Measurements from ENCODE around the gene ULK1.

The ULK1 gene

GRCh38 chr12:131905081-131905629 is 10.7 kb downstream of the ULK1 start:
- H3K79me2 ChIP-seq (ENCODE audit: insufficient read depth, low read length), result no peaks in the 10 kb centered on the region
- no peaks in the 10 kb centered on the region; the same call in 1 of the 2 replicates for H3K36me3 ChIP-seq (ENCODE audit: insufficient read depth, low read length)
- H3K4me3 ChIP-seq (ENCODE audit: low read depth, low read length, poor library complexity, severe bottlenecking), result no peak overlapping the region
- no peaks in the 10 kb centered on the region for H3K4me1 ChIP-seq (ENCODE audit: insufficient read depth, low read length, severe bottlenecking)
- no peak overlapping the region for H3K9ac ChIP-seq (ENCODE audit: low read length)
- TF ChIP-seq EZH2 (IDR thresholded peaks at IDR 0.05; ENCODE audit: borderline replicate concordance, low read length) (no peak), CTCF (IDR thresholded peaks at IDR 0.05; ENCODE audit: low read length) (no peak)
- no peaks in the 10 kb centered on the region for H4K20me1 ChIP-seq (ENCODE audit: insufficient read depth, low read length)
- no peak overlapping the region for H2AFZ ChIP-seq (ENCODE audit: low read length)
- no peaks in the 10 kb centered on the region for H3K27me3 ChIP-seq (ENCODE audit: insufficient read depth, low read length)
- H3K4me2 ChIP-seq (ENCODE audit: low read length), result no peak overlapping the region
- H3K9me2 ChIP-seq (ENCODE audit: low read depth, low read length), result no peaks in the 10 kb centered on the region
- H3K9me3 ChIP-seq (ENCODE audit: low read length), result no peaks in the 10 kb centered on the region
- H3F3A ChIP-seq (ENCODE audit: insufficient read depth, low read length), result no peaks in the 10 kb centered on the region
- H3K27ac ChIP-seq (ENCODE audit: low read depth, low read length, poor library complexity, severe bottlenecking), result no peak overlapping the region

- H3K36me3 ChIP-seq (ENCODE audit: insufficient read depth, low read length), result no peaks in the 10 kb centered on the region; the same call in 1 of the 2 replicates
Measured at GRCh38 chr12:131905630-131906091, 11.2 kb downstream of the ULK1 start.

GRCh38 chr12:131907379-131908091 is 13.1 kb downstream of the ULK1 start:
- H3K9me2 ChIP-seq (ENCODE audit: low read depth, low read length), result no peaks in the 10 kb centered on the region
- H3K36me3 ChIP-seq (ENCODE audit: insufficient read depth, low read length), result peaks cover 4% of the 10 kb centered on the region
- no peak overlapping the region for H3K4me2 ChIP-seq (ENCODE audit: low read length)
- H3K4me3 ChIP-seq (ENCODE audit: low read depth, low read length, poor library complexity, severe bottlenecking), result no peak overlapping the region
- no peak overlapping the region for H2AFZ ChIP-seq (ENCODE audit: low read length)
- H3K4me1 ChIP-seq (ENCODE audit: insufficient read depth, low read length, severe bottlenecking), result no peaks in the 10 kb centered on the region
- no peaks in the 10 kb centered on the region for H4K20me1 ChIP-seq (ENCODE audit: insufficient read depth, low read length)
- no peak overlapping the region for H3K9ac ChIP-seq (ENCODE audit: low read length)
- no peaks in the 10 kb centered on the region for H3F3A ChIP-seq (ENCODE audit: insufficient read depth, low read length)
- H3K27me3 ChIP-seq (ENCODE audit: insufficient read depth, low read length), result no peaks in the 10 kb centered on the region
- H3K9me3 ChIP-seq (ENCODE audit: low read length), result no peaks in the 10 kb centered on the region
- H3K27ac ChIP-seq (ENCODE audit: low read depth, low read length, poor library complexity, severe bottlenecking), result no peak overlapping the region
- no peak for TF ChIP-seq EZH2 (IDR thresholded peaks at IDR 0.05; ENCODE audit: borderline replicate concordance, low read length)
- TF ChIP-seq CTCF (IDR thresholded peaks at IDR 0.05; ENCODE audit: low read length), result no peak
- no peaks in the 10 kb centered on the region for H3K79me2 ChIP-seq (ENCODE audit: insufficient read depth, low read length)

More at GRCh38 chr12:131905630-131906091, 11.2 kb downstream of the ULK1 start:
- no peak overlapping the region for H3K4me2 ChIP-seq (ENCODE audit: low read length)
- no peak overlapping the region for H3K9ac ChIP-seq (ENCODE audit: low read length)
- no peak overlapping the region for H3K4me3 ChIP-seq (ENCODE audit: low read depth, low read length, poor library complexity, severe bottlenecking)
- no peak overlapping the region for H3K27ac ChIP-seq (ENCODE audit: low read depth, low read length, poor library complexity, severe bottlenecking)
- TF ChIP-seq CTCF (IDR thresholded peaks at IDR 0.05; ENCODE audit: low read length), result no peak
- TF ChIP-seq EZH2 (IDR thresholded peaks at IDR 0.05; ENCODE audit: borderline replicate concordance, low read length), result no peak
- H3K27me3 ChIP-seq (ENCODE audit: insufficient read depth, low read length), result no peaks in the 10 kb centered on the region
- no peaks in the 10 kb centered on the region for H4K20me1 ChIP-seq (ENCODE audit: insufficient read depth, low read length)
- no peaks in the 10 kb centered on the region for H3K79me2 ChIP-seq (ENCODE audit: insufficient read depth, low read length)
- H3K9me2 ChIP-seq (ENCODE audit: low read depth, low read length), result no peaks in the 10 kb centered on the region
- H3F3A ChIP-seq (ENCODE audit: insufficient read depth, low read length), result no peaks in the 10 kb centered on the region
- H2AFZ ChIP-seq (ENCODE audit: low read length), result no peak overlapping the region
- no peaks in the 10 kb centered on the region for H3K4me1 ChIP-seq (ENCODE audit: insufficient read depth, low read length, severe bottlenecking)
- H3K9me3 ChIP-seq (ENCODE audit: low read length), result no peaks in the 10 kb centered on the region
